Epithelial cell of umbilical artery (primary cell): ENCODE data around the gene TMBIM4. TPM values are rescaled to one million over a fixed set of nuclear protein-coding genes. Genes with fewer than 3 reads are reported as not detected.

Experiments
- total RNA-seq: library from RNA; depleted of rRNA; stranded (reverse); fragments of >200 nt; gene quantifications from 2 replicates; pipeline ENCODE4 v1.2.3, GENCODE V29; 2014

Gene TMBIM4
- 81.2 and 102 TPM in 2 replicates for total RNA-seq

DNA sequence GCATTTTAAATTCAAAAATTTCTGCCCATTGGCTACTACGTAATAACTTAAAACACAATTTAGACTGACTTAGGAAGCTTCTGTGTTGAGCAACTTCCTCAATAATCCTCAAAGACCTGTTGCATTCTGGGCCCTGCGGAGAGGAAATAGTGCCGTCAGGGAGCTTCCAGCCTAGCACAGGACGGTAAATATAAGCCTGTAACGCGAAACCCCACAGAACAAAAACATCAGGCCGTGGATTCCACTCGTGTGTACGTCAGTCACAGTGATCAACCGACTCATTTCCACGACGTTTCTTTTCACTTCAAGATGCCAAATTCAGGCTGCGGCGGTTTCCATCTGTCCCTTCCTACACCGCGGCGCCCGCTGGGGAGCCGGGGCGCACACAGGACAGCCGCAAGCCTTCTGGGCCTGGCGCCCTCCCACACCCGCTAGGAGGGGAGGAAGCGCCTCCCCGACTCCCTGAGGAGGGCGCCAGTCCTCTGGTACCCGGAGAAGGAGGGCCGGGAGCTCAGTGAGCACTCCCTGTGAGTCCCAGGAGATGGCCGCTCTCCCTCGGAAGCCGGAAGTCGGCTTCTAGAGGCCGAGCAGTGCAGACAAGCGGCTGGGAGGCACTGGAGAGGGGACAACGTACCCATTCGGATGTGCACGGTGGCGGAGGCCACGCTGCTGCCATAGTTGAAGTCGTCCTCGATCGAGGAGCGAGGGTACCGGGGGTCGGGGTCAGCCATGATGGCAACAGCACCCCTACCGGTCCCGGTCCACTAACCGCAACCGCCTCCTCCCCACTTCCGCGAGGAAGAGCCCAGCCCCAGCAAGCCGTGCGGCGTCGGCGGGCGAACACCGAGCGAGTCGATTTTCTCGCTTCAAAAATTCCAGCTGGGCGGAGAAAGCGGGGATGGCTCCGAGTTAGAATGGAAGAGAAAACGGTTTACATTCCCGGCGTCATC is at the start of gene TMBIM4:
Gene TMBIM4, minus strand, starts transcription at position 776 of the 950 bp plus-strand sequence. Its CDS starts 45 bp downstream, at position 731.

GRCh38 chr12:66188584-66189485 is 19.0 kb upstream of the TMBIM4 start, which contains the start of gene IRAK3:
IRAK3 (plus strand) TSS chr12:66189214; CDS start chr12:66189300, 86 bp downstream.

DNA sequence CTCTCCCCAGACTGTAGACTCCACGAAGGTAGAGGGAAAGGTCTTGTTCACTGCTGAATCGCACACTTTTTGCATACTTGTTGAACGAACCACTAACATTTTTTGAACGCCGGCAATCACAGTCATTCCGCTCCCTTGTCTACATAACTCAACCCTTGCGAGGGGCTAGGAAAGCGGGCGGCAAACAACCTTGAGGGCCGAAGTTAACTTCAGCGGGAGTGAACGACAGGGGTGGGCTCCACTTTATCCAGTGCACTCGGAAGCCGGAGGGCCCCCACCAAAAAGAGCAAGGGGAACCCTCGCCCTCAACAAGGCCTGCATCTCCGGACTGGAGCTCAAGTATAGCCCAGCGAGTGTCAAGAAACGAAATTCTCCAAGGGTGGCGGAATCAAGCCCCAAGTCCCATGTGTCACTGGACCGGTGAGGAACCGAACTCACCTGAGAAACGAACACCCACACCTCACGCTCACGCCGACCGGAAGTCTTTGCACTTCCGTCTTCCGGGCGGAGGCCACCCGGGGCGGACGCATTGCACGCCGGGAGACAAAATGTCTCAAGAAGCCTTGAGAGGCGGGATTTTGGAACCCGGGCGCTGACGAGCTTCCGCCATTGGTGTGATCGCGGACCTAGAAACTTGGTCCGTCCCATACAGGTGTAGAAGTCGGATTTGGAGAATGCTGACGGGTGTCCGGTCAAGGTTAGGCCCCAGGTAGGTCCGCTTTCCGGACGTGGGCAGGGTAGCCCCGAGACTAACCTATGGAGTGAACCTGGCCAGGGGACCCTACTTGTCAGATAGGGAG is 39.3 kb downstream of the TMBIM4 start, which contains the start of gene LLPH:
Gene LLPH, minus strand, starts transcription at position 484 of the 800 bp plus-strand sequence. CDS start 1,644 bp downstream, outside the sequence.

Other genes with a start within 250 kb of the TMBIM4 start
- 3.9 and 5.0 TPM in 2 replicates for gene LLPH, start 39.2 kb downstream of the TMBIM4 start, total RNA-seq
- 4.9 and 10.0 TPM in 2 replicates for gene IRAK3, start 19.2 kb upstream of the TMBIM4 start, total RNA-seq
- gene HELB, start 132.5 kb upstream of the TMBIM4 start, total RNA-seq: 1.6 and 5.5 TPM in 2 replicates